Central memory CD8-positive, alpha-beta T cell (primary cell): ENCODE data around the gene POTEB2.
"Not testable (repeated sequence)": the region's sequence is repeated elsewhere in the genome, so short reads cannot be mapped to it uniquely, and the experiment has no call there.

Source experiments
- ATAC-seq: fragments of 150-1000 bp; cut with Tn5 transposase; replicated peaks from 2 replicates; pipeline ENCODE4 v1.10.0; 2022; ENCODE audit warnings: mild to moderate bottlenecking, moderate FRiP score, moderate number of reproducible peaks; ENCODE audit not compliant: poor library complexity, severe bottlenecking; ENCODE audit errors: extremely low read depth
- DNase-seq, 2 donors: peaks; one replicate each; pipeline ENCODE4 v3.0.0; 2021; ENCODE audit warnings: low spot score in 2 of 2
- H3K27ac Mint-ChIP-seq: one replicate; pipeline ENCODE4 v1.8.0; 2022; ENCODE audit warnings: low read depth, mild to moderate bottlenecking, moderate library complexity, mixed read lengths
- H3K27me3 Mint-ChIP-seq: one replicate; pipeline ENCODE4 v1.8.0; 2022; ENCODE audit warnings: mixed read lengths
- H3K36me3 Mint-ChIP-seq: one replicate; pipeline ENCODE4 v1.8.0; 2022; ENCODE audit warnings: mild to moderate bottlenecking, moderate library complexity, mixed read lengths; ENCODE audit not compliant: insufficient read depth
- H3K4me1 Mint-ChIP-seq: one replicate; pipeline ENCODE4 v1.8.0; 2022; ENCODE audit warnings: mixed read lengths
- H3K4me3 Mint-ChIP-seq: one replicate; pipeline ENCODE4 v1.8.0; 2022; ENCODE audit warnings: mild to moderate bottlenecking, moderate library complexity, mixed read lengths
- H3K9me3 Mint-ChIP-seq: one replicate; pipeline ENCODE4 v1.8.0; 2022; ENCODE audit warnings: mixed read lengths

Gene POTEB2

DNA sequence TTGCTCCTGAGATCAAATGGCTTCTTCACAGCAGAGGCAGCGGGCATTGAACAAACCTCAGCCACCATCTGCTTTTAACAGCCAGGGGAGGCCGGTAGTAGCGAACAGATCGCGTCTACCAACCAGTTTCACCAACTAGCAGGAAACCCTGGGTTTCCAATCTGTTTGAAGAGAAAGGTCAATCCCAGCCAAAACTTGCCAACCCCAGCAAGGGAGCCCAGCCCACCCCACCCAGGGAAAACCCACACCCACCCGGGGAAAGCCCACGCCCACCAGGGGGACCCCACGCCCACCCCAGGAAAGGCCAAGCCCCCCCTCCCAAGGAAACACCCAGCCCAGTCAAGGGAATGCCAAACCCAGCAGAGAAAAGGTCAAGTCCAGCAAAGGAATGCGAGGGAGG is at the start of gene POTEB2:
Gene POTEB2, minus strand, starts transcription at position 101 of the 400 bp plus-strand sequence. Its CDS starts 33 bp downstream, at position 68.
- not testable (repeated sequence) for H3K9me3 Mint-ChIP-seq, H3K4me1 Mint-ChIP-seq, H3K27ac Mint-ChIP-seq, H3K4me3 Mint-ChIP-seq, H3K27me3 Mint-ChIP-seq, ATAC-seq, H3K36me3 Mint-ChIP-seq, DNase-seq

GRCh38 chr15:20879916-20880315 is 13.8 kb upstream of the POTEB2 start:
- H3K4me1 Mint-ChIP-seq, ATAC-seq, H3K36me3 Mint-ChIP-seq, DNase-seq, H3K27ac Mint-ChIP-seq, H3K4me3 Mint-ChIP-seq, H3K27me3 Mint-ChIP-seq, H3K9me3 Mint-ChIP-seq: not testable (repeated sequence)

DNA sequence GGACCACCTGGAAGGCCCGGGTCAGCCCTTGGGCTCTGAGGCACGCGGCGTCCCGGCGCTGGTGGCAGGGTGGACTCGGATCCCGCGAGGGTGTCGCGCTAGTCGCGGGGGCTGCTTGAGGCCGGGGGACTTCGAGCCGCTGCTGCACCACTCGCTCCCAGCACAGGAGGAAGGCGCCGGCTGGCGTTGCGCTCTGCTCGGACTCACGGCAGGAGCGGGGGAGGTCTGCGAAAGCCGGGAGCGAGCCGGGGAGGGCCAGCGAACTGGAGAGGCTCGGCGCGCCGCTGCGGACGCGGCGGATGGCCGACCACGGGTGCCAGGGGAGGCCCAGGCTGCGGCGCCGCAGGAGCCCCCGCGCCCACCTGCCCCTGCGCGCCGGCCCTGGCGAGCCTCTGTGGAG is 12.3 kb upstream of the POTEB2 start:
- not testable (repeated sequence) for H3K27ac Mint-ChIP-seq, ATAC-seq

GRCh38 chr15:20877819-20878218 is 11.7 kb upstream of the POTEB2 start:
- not testable (repeated sequence) for H3K4me3 Mint-ChIP-seq, ATAC-seq, H3K27ac Mint-ChIP-seq, H3K36me3 Mint-ChIP-seq, H3K27me3 Mint-ChIP-seq, H3K9me3 Mint-ChIP-seq, H3K4me1 Mint-ChIP-seq, DNase-seq

More for the DNA sequence above, 12.3 kb upstream of the POTEB2 start:
- not testable (repeated sequence) for H3K36me3 Mint-ChIP-seq, H3K27me3 Mint-ChIP-seq, DNase-seq, H3K9me3 Mint-ChIP-seq, H3K4me3 Mint-ChIP-seq, H3K4me1 Mint-ChIP-seq
